Keratinocyte (primary cell): ENCODE data around the gene USP46. TPM values are rescaled to one million over a fixed set of nuclear protein-coding genes. Genes with fewer than 3 reads are reported as not detected.

Source experiments
- DNase-seq: peaks from one replicate; pipeline ENCODE4 v3.0.0-alpha.2; 2011; ENCODE audit warnings: low read depth, missing footprints, low spot score
- FAIRE-seq: peaks from 2 replicates; lab custom pipeline; 2011; peaks lifted over from hg19 to GRCh38; lab: Jason Lieb, UNC
- H2AFZ ChIP-seq: 2 replicates; pipeline ENCODE4 v1.6.0; 2012; ENCODE audit warnings: low read length, control low read depth, inconsistent platforms; ENCODE audit not compliant: control insufficient read depth
- H3K27ac ChIP-seq: 2 replicates; pipeline ENCODE4 v1.5.1; 2011; ENCODE audit warnings: low read length; ENCODE audit not compliant: control insufficient read depth, insufficient read depth
- H3K27me3 ChIP-seq: 3 replicates; pipeline ENCODE4 v1.6.0; 2011; ENCODE audit warnings: low read length; ENCODE audit not compliant: control insufficient read depth, insufficient read depth; ENCODE audit errors: extremely low read depth
- H3K36me3 ChIP-seq, 2 experiments: 2 replicates in 1 of 2; 3 replicates in 1 of 2; pipeline ENCODE4 v1.5.1; 2011; ENCODE audit warnings: low read length in 2 of 2, mild to moderate bottlenecking in 1 of 2; ENCODE audit not compliant: control insufficient read depth in 2 of 2, insufficient read depth in 2 of 2; ENCODE audit errors: extremely low read depth in 1 of 2
- H3K4me1 ChIP-seq: 3 replicates; pipeline ENCODE4 v1.5.1; 2011; ENCODE audit warnings: low read length; ENCODE audit not compliant: control insufficient read depth, insufficient read depth; ENCODE audit errors: extremely low read depth
- H3K4me2 ChIP-seq: 3 replicates; pipeline ENCODE4 v1.6.0; 2011; ENCODE audit warnings: low read depth, low read length; ENCODE audit not compliant: control insufficient read depth, insufficient read depth; ENCODE audit errors: extremely low read depth
- H3K4me3 ChIP-seq, 3 experiments: fragments of 200-600 bp in 1 of 3; sonication (generic) in 1 of 3; 2 replicates in 2 of 3; 3 replicates in 1 of 3; pipeline ENCODE4 v1.5.1; 2011 to 2016; ENCODE audit warnings: low read length in 3 of 3, mild to moderate bottlenecking in 3 of 3, control low read depth in 2 of 3, inconsistent platforms in 1 of 3, low read depth in 1 of 3, mixed read lengths in 1 of 3, mixed run types in 1 of 3, moderate library complexity in 1 of 3; ENCODE audit not compliant: control insufficient read depth in 2 of 3, insufficient read depth in 2 of 3; ENCODE audit errors: extremely low read depth in 1 of 3
- H3K79me2 ChIP-seq: 2 replicates; pipeline ENCODE4 v1.6.0; 2012; ENCODE audit warnings: low read length; ENCODE audit not compliant: control insufficient read depth, insufficient read depth
- H3K9ac ChIP-seq: 3 replicates; pipeline ENCODE4 v1.6.0; 2011; ENCODE audit warnings: low read length; ENCODE audit not compliant: control insufficient read depth, insufficient read depth; ENCODE audit errors: extremely low read depth
- H3K9me1 ChIP-seq: 3 replicates; pipeline ENCODE4 v1.6.0; 2011; ENCODE audit warnings: low read length; ENCODE audit not compliant: control insufficient read depth, insufficient read depth; ENCODE audit errors: extremely low read depth
- H3K9me3 ChIP-seq: 2 replicates; pipeline ENCODE4 v1.5.1; 2012; ENCODE audit warnings: low read depth, low read length; ENCODE audit not compliant: control insufficient read depth
- H4K20me1 ChIP-seq: 3 replicates; pipeline ENCODE4 v1.6.0; 2011; ENCODE audit warnings: low read length; ENCODE audit not compliant: control insufficient read depth, insufficient read depth; ENCODE audit errors: extremely low read depth
- EZH2 ChIP-seq: IDR thresholded peaks from one replicate; pipeline ENCODE4 v1.6.1; 2012; ENCODE audit warnings: inconsistent platforms, mild to moderate bottlenecking, low read length, moderate library complexity
- dilution Hi-C: fragments of 300-500 bp; cut with MboI; formaldehyde crosslinking; loops from one replicate; pipeline ENCODE4 v1.7.0; 2020; ENCODE audit warnings: low sequenced_read_pairs; ENCODE audit not compliant: extremely low pct_ligation_motif_present
- polyA plus RNA-seq, 5 experiments: library from polyadenylated mRNA; depleted of rRNA in 3 of 5; stranded (reverse) in 3 of 5; stranded (forward) in 1 of 5; unstranded in 1 of 5; fragments of >200 nt; gene quantifications; 1 replicate in 1 of 5; 2 replicates in 3 of 5; 3 replicates in 1 of 5; pipeline versions ENCODE4 v1.2.1 to v1.2.3, GENCODE V29; 2011 to 2012; ENCODE audit warnings: missing spikeins in 2 of 5, low read depth in 1 of 5, low replicate concordance in 1 of 5
- TF ChIP-seq, protein P1 (sequence below), 3 experiments: IDR thresholded peaks in 1 of 3; conservative IDR thresholded peaks in 1 of 3; optimal IDR thresholded peaks in 1 of 3; 2 replicates in 2 of 3; 3 replicates in 1 of 3; pipeline versions ENCODE3 to v1.5.1; 2011; ENCODE audit warnings: low read length in 3 of 3, mild to moderate bottlenecking in 3 of 3, moderate library complexity in 2 of 3, control low read depth in 1 of 3, inconsistent platforms in 1 of 3; ENCODE audit not compliant: insufficient read depth in 2 of 3; ENCODE audit errors: extremely low read depth in 1 of 3

USP46 gene
- polyA plus RNA-seq, 1 donor (not counting 4 experiments of a cell fraction or from before 2014, with no cell fraction given) = 20.4 TPM

DNA sequence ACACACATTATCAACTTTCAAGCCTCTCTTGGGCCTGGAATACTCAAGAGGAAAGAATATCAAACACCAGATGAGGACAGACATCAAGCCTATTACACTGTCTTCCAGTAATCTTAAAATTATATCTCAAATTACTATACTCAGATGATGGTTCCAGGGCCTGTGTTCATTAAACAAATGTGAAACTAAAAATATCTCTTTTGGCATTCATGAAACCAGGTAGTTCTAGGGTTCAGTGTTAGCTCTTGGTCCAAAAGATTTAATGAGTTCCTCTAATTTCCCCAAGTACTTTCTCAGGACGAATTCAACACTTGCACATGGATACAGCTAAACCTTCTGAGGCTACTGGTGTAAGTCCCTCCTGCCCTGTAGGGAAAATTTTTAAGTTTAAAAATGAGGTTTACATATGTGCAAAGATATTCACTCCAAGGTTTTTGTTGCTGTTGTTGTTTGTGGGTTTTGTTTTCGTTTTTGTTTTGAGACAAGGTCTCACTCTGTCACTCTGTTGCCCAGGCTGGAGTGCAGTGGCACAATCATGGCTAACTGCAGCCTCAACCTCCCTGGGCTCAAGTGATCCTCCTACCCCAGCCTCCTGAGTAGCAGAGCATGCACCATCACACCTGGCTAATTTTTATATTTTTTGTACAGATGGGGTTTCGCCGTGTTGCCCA lies 79.4 kb downstream of the USP46 start:
- Histone ChIP-seq H2AFZ (no peak overlapping the region), H3K9me1 (no peaks in the 10 kb centered on the region), H3K4me2 (no peak overlapping the region), H3K9ac (no peak overlapping the region), H3K4me1 (peaks cover 6% of the 10 kb centered on the region), H3K36me3 (no peaks in the 10 kb centered on the region), H4K20me1 (no peaks in the 10 kb centered on the region), H3K27me3 (no peaks in the 10 kb centered on the region), H3K27ac (no peak overlapping the region), H3K79me2 (no peaks in the 10 kb centered on the region), H3K4me3 (no peak overlapping the region), H3K9me3 (no peaks in the 10 kb centered on the region)
- no peak for TF ChIP-seq EZH2
- TF ChIP-seq, protein P1, sequence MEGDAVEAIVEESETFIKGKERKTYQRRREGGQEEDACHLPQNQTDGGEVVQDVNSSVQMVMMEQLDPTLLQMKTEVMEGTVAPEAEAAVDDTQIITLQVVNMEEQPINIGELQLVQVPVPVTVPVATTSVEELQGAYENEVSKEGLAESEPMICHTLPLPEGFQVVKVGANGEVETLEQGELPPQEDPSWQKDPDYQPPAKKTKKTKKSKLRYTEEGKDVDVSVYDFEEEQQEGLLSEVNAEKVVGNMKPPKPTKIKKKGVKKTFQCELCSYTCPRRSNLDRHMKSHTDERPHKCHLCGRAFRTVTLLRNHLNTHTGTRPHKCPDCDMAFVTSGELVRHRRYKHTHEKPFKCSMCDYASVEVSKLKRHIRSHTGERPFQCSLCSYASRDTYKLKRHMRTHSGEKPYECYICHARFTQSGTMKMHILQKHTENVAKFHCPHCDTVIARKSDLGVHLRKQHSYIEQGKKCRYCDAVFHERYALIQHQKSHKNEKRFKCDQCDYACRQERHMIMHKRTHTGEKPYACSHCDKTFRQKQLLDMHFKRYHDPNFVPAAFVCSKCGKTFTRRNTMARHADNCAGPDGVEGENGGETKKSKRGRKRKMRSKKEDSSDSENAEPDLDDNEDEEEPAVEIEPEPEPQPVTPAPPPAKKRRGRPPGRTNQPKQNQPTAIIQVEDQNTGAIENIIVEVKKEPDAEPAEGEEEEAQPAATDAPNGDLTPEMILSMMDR (optimal IDR thresholded peaks at IDR 0.05 in 1 of 3, IDR thresholded peaks at IDR 0.05 in 1 of 3, conservative IDR thresholded peaks at IDR 0.05 in 1 of 3; ENCODE audit: extremely low read depth in 1 of 3, insufficient read depth in 2 of 3, low read length in 3 of 3) = no peak
- no peak for FAIRE-seq
- dilution Hi-C loops = no loop called here
- DNase-seq = no peak

DNA sequence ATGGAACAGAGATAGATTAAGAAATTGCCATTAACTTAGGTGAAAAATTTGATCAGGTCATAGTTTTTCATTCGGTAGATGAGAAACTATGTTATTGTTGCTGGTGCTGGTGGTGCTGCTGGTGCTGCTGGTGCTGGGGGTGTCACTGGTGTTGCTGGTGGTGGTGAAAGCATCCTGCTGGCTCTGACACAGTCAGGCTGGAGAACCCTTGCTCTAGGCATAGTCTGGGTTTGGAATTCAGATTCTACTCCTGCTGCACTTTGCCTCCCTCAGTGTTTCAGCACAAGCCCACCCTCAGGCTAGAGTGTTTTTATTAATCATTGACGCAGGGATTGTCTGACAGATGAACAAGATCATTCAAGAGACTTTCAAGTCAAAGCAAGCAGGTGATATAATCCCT lies 80.2 kb downstream of the USP46 start:
- Histone ChIP-seq H2AFZ (no peak overlapping the region), H3K9me1 (no peaks in the 10 kb centered on the region), H3K4me1 (peaks cover 11% of the 10 kb centered on the region), H4K20me1 (no peaks in the 10 kb centered on the region), H3K9ac (no peak overlapping the region), H3K27me3 (no peaks in the 10 kb centered on the region), H3K36me3 (no peaks in the 10 kb centered on the region), H3K79me2 (no peaks in the 10 kb centered on the region), H3K9me3 (no peaks in the 10 kb centered on the region), H3K4me2 (peak overlapping the region; percentile 22), H3K27ac (no peak overlapping the region), H3K4me3 (no peak overlapping the region)
- FAIRE-seq (no peak), DNase-seq (no peak)
- dilution Hi-C loops = no loop called here
- TF ChIP-seq EZH2 = no peak
- TF ChIP-seq, protein P1 (optimal IDR thresholded peaks at IDR 0.05 in 1 of 3, IDR thresholded peaks at IDR 0.05 in 1 of 3, conservative IDR thresholded peaks at IDR 0.05 in 1 of 3; ENCODE audit: extremely low read depth in 1 of 3, insufficient read depth in 2 of 3, low read length in 3 of 3) = no peak
